GM18519 (cell line): ENCODE data around the gene RCOR1.
"Not testable (repeated sequence)": the region's sequence is repeated elsewhere in the genome, so short reads cannot be mapped to it uniquely, and the experiment has no call there.

ENCODE experiments used
- ATAC-seq: cut with Tn5 transposase; IDR thresholded peaks from one replicate; pipeline ENCODE4 v1.9.1; 2021; ENCODE audit warnings: mild to moderate bottlenecking, moderate library complexity; ENCODE audit not compliant: unreplicated experiment, low FRiP score

The RCOR1 gene

GRCh38 chr14:102737402-102738372 is 145.2 kb downstream of the RCOR1 start:
- ATAC-seq = no peak

- ATAC-seq = no peak
Observed at GRCh38 chr14:102738373-102739189, 146.1 kb downstream of the RCOR1 start.

- no peak for ATAC-seq
Observed at GRCh38 chr14:102739190-102739469, 146.7 kb downstream of the RCOR1 start.

GRCh38 chr14:102746634-102747438 is 154.4 kb downstream of the RCOR1 start:
- no peak for ATAC-seq

GRCh38 chr14:102748806-102749205 is 156.4 kb downstream of the RCOR1 start:
- no peak for ATAC-seq

GRCh38 chr14:102749393-102750305 is 157.2 kb downstream of the RCOR1 start:
- no peak for ATAC-seq

- no peak for ATAC-seq
Observed at GRCh38 chr14:102750376-102750775, 157.9 kb downstream of the RCOR1 start.

GRCh38 chr14:102751088-102751487 is 158.6 kb downstream of the RCOR1 start:
- ATAC-seq = no peak

- ATAC-seq = no peak
Observed at GRCh38 chr14:102752239-102752847, 159.9 kb downstream of the RCOR1 start.

- no peak for ATAC-seq
Observed at GRCh38 chr14:102754370-102755262, 162.2 kb downstream of the RCOR1 start.

- no peak for ATAC-seq
Observed at GRCh38 chr14:102757646-102758045, 165.2 kb downstream of the RCOR1 start.

- ATAC-seq = no peak
Observed at GRCh38 chr14:102758087-102758486, 165.6 kb downstream of the RCOR1 start.

- ATAC-seq = no peak
Observed at GRCh38 chr14:102759456-102760187, 167.2 kb downstream of the RCOR1 start.

- no peak for ATAC-seq
Observed at GRCh38 chr14:102760496-102761193, 168.2 kb downstream of the RCOR1 start.

GRCh38 chr14:102761206-102761605 is 168.8 kb downstream of the RCOR1 start:
- no peak for ATAC-seq

- ATAC-seq = no peak
Observed at GRCh38 chr14:102764220-102764671, 171.8 kb downstream of the RCOR1 start.

- ATAC-seq = not testable (repeated sequence)
Observed at GRCh38 chr14:102765770-102766169, 173.3 kb downstream of the RCOR1 start.
